ENCODE results near the gene SEC14L5.
"Not testable (repeated sequence)": the region's sequence is repeated elsewhere in the genome, so short reads cannot be mapped to it uniquely, and the experiment has no call there.

Gene SEC14L5

DNA sequence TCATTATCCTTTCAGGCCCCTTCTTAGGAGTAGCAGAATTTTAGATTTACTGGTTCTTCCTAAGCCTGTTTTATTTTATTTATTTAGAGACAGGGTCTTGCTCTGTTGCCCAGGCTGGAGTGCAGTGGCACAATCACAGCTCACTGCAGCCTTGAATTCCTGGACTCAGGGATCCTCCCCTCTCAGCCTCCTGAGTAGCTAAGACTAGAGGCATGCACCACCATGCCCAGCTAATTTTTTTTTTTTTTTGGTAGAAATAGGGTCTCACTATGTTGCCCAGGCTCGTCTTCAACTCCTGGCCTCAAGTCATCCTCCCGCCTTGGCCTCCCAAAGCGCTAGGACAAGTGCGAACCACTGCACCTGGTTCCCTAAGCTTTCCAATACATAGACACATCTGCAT lies 28.5 kb upstream of the SEC14L5 start:
- not testable (repeated sequence) for DNase-seq (ENCODE audit: low read depth in 3 of 3, low spot score in 1 of 3)

DNA sequence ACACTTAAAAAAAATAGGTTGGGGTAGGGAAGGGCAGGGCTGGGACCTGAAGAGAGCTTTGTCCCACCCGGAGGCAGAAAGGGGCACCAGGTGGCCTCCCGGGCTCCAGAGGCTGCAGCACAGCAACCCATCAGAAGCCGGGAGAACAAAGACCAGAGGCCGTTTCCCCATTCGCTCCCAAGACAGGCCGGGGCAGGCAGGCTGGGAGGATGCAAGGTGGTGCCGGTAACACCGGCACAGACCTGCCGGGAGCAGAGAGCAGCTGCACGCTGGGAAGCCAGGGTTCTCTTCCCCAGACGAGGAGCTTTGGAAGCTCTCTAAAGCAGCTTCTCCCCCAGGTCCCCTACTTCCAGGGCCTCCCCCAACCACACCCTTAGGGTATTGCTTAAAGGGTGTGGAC lies 26.7 kb upstream of the SEC14L5 start:
- DNase-seq (ENCODE audit: low read depth in 3 of 3, low spot score in 1 of 3), result no peak

DNA sequence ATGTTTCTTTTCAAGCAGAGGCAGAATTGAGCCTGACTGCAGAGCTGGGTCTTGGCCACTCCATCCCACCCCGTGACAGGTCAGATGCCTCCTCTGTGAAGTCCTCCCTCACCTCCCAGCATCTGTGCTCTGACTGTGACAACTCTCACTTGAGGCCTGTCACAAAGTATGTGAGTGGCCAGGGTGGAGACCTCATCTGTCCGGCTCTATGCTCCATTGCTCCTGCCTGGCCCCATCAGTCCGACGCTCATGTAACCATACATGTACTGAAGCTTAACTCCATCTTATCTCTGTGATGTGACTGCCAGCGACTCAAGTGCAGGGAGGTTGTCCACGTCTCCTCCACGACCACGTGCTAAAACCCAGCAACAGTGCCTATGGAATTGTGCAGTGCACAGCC lies 24.7 kb upstream of the SEC14L5 start:
- DNase-seq (ENCODE audit: low read depth in 3 of 3, low spot score in 1 of 3), result no peak

DNA sequence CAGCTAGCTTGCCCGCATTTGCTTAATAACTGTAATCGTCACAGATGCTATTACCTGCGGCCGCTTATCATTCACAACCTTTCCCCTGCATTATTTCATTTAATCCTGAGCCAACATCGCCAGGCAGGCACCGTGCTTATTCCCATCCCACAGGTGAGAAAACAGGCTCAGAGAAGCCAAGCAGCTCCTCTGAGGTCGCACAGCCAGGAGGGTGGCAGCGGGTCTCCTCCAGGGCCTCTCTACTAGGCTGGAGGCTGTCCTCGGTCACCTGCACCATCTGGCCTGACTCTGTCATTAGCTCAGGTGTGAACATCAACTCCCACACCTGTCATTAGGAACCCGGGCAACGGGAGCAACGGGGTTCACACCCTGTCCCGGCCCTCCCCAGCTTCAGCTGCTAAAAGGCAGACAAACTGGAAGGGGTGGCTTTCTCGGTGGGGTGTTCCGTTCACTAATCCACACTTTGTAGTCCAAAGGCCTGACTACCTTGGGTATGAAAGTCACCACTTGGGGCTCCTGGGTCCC lies 24.2 kb upstream of the SEC14L5 start:
- DNase-seq (ENCODE audit: low read depth in 3 of 3, low spot score in 1 of 3), result no peak

DNA sequence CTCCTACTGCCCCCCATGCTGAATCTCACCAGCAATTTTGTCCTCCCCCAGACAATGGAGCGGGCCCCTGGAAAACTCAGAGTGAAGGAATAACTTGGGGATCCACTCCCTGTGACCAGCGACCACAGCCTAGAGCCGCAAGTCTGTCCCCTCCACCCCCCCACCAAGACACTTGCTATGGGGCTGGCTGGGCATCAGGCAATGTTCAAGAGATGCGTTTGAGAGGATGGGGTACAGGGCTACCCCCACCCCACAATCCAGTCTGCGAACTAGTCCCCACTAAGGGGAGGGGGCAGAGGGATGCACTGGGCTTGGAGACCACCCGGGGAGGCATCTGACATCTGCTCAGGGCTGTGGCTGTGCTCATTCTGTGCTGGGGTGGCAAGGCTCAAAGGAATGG lies 23.5 kb upstream of the SEC14L5 start:
- no peak for DNase-seq (ENCODE audit: low read depth in 3 of 3, low spot score in 1 of 3)

DNA sequence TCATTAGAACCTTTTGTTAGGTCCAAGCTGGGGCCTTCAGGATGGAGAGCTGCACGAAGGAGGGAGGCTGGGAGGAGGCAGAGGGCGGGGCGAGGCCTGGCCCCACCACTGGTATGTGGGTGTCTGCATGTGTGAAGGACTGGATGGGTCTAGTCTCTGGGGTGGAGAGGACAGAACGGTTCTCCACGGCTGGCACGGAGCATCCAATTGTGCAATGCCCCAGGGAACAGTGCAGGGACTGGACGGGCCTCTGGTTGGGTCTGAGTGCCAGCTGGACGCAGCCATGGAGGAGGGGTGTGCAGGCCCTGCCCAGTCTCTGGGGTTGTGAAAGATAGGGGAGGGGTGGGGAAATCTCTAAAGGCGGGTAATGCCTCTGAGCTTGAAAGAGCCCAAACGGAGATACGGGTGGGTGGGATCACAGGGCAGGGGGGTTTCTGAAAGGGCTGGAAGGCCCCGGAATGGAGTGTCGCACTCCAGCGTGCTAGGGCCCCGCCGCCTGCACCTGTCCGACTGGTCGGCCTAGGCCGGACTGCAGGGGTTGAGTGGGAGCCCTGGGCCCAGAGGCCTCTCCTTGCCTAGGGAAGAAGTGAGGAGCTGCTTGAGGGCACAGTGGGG lies 22.8 kb upstream of the SEC14L5 start:
- no peak for DNase-seq (ENCODE audit: low read depth in 3 of 3, low spot score in 1 of 3)

DNA sequence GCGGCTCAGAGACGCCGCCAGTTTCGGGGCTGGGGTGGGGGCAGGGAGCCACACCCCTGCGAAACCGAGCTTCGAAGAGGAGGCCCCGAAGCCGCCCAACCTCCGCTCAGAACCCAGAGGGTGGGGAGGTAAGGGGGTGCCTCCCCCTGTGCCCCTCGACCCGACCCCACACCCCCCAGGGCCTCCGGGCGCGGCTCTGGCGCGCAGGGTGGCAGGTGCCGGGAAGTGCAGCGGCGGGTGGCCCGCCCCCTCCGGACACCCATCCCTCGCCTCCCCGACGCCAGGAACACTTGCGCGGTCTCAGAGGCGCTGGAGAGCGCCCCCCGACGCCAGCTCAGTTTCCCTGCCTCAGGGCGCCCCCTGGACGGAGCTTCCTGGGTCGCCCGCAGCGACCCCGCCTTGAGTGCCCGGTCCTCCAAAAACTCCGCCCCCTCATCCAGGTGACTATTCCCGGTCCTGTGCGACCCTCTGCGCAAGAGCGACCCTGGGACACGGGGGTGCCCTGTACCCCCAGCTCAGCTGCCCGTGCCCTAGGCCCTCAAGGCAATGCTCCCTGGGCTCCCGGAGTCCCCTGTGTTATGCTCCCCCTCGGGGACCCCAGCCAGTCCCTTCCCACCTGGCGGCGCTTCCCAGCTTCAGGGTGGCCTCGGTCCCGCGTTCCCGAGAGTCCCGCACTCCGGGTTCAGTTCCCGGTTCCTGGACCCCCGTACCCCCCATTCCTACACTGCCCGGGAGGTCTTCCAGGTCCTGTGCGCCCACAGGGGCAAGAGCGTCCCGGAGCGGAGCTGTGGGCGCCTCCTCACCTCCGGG lies 21.7 kb upstream of the SEC14L5 start:
- no peak for DNase-seq (ENCODE audit: low read depth in 3 of 3, low spot score in 1 of 3)

DNA sequence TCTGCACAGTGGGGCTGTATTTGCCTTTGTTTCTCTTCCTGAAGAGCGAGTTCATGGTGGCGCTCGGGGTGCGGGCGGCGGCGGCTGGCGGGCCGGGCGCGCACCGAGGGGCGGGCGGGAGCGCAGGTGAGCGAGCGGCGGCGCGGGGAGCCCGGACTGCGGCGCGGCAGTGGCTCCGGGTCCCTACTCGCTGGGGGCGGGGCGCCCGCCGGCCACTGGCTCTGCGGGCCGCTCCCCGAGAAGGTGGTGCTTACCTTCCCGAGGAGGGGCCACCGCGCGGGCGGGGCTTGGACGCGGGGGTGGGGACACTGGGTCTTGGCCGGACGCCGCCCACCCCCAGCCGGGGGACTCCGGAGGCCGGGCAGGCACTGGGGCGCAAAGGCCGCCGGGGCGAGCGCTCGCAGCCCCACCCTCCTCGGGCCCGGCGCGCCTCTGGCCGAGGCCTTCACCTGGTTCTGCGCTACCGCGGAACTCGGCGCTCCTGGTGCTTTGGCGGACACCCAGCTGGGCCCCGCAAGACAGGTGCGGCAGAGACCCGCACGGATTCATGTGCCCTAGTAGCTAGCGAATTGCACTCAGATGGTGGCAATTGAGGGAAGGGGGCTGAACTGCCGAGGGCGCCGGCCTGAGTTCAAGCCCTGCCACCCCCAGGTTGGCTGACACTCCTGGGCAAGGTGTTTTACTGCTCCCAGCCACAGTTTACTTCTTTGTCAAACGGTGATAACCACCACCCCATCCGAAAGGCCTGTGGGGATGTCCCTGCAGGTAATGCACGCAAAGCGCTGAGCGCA lies 20.9 kb upstream of the SEC14L5 start, which contains the start of gene PPL:
PPL (minus strand) TSS at position 158 of the 791 bp plus-strand sequence; CDS start at position 55, 103 bp downstream.
- DNase-seq (ENCODE audit: low read depth in 3 of 3, low spot score in 1 of 3), result no peak

DNA sequence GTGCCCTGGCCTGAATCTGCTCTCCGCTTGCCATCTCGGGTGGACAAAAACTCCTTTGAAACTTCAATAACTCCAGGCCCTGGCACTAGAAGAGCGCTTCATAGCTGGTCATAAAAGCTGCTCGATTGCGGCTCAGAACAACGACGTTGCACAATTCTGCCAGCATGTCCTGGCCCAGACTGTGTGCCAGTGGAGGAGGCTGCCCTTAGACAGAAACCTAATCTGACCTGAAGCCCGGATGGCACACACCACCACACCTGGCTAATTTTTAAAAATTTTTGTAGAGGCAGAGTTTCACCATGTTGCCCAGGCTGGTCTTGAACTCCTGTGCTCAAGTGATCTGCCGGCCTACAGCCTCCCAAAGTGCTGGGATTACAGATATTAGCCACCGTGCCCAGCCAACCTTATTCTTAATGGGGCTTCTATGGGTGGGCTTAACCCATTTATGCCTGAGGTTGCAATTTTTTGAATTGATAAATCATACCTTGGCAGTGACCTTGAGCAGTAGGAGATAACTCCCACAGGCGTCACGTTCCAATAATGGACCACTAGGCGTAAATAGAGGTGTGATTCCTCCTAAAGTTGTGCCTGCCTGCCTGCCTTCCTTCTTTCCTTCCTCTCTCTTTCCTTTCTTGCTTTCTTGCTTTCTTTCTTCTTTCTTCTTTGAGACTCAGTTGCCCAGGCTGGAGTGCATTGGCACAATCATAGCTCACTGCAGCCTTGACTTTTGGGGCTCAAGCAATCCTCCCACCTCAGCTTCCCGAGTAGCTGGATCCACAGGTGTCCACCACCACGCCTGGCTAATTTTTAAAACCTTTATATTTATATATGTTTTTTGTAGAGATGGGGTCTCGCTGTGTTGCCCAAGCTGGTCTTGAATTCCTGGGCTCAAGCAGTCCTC lies 20.1 kb upstream of the SEC14L5 start:
- no peak for DNase-seq (ENCODE audit: low read depth in 3 of 3, low spot score in 1 of 3)

DNA sequence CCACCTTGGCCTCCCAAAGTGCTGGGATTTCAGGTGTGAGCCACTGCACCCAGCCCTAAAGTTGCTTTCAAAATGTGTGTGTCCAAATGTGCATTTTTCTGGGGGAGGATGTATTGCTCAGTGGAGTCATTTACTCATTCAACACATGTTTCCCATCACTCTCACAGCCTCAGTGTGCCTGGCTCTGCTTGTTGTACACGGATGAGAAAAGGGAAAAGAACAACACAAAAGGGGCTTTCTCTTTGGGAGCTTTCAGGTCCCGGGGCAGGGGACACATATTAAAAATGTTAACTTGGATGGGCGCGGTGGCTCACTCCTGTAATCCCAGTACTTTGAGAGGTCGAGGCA lies 19.5 kb upstream of the SEC14L5 start:
- no peak for DNase-seq (ENCODE audit: low read depth in 3 of 3, low spot score in 1 of 3)

DNA sequence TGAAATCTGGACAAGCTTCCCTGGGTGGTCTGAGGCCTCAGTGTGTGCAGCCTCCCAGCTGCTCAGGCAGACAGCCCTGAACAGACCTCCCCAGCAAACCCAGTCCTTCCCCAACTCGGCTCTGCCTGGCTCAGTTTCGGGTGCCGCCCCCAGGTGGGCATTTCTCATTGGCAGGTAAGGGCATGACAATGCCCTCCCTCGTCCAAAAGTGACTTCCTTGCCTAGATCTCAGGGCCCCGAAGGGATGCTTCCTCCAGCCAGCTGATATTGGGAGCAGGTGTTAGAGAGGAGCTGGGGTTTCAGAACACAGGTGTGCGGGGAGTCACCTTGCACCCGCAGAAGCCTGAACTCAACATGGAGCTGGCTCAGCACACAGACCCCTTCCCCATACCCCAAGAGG lies 17.4 kb upstream of the SEC14L5 start:
- no peak for DNase-seq (ENCODE audit: low read depth in 3 of 3, low spot score in 1 of 3)

DNA sequence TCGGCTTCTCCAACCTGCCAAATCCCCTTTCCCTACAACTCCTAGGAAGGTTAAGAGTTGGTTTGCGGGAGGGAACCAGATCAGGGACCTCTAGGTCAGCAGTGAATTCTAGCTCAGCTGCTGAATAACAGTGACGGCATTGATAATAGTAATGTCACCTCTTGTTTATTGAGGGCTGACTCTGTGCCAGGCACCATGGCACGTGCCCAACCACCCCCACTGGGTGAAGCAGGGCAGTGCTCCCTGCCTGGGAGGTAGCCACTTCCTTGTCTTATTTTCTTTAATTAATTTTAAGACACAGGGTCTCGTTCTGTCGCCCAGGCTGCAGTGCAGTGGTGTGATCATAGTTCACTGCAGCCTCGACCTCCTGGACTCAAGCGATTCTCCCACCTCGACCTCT lies 15.6 kb upstream of the SEC14L5 start:
- DNase-seq (ENCODE audit: low read depth in 3 of 3, low spot score in 1 of 3), result no peak

DNA sequence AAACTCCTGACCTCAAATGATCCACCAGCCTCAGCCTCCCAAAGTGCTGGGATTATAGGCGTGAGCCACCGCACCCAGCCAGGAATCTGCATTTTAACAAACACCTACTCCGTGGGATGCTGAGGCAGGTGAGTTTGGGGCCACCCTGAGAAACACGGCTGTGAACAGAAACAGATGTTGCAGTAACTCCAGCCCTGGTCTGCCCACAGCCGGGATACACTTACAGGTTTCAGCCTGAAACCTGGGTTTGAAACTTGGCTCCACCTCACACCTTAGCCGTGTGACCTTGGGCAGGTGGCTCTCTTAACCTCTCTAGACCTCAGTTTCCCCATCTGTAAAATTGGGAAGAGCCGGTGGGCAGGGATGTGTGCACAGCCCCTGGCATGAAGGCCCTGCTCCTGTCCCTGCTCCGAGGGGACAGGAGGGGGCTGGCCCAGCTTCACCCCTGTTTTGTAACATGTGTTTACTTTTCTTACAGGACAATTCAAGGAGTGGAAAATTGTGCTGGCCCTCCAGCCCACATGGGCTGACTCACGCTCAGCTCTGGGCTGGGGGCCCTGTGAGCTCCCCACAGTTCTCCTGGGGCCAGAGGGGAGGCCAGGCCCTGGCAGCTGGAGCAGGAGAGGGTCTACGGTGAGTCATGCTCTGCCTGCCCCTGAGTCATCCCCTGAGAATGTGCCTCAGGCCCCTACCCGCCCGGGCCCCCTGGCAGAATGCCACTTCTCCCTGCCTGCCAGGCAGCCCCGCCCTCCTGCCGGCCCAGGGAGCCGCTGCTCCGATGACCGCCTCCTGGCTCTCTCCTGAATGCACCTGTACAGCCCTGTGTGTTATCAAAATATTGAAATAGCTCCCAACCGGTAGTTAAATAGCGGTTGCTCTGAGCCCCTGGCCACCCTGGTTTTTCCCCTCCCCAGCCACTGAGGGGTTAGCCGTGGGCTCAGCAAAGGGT lies 13.5 kb upstream of the SEC14L5 start:
- DNase-seq (ENCODE audit: low read depth in 3 of 3, low spot score in 1 of 3), result no peak

DNA sequence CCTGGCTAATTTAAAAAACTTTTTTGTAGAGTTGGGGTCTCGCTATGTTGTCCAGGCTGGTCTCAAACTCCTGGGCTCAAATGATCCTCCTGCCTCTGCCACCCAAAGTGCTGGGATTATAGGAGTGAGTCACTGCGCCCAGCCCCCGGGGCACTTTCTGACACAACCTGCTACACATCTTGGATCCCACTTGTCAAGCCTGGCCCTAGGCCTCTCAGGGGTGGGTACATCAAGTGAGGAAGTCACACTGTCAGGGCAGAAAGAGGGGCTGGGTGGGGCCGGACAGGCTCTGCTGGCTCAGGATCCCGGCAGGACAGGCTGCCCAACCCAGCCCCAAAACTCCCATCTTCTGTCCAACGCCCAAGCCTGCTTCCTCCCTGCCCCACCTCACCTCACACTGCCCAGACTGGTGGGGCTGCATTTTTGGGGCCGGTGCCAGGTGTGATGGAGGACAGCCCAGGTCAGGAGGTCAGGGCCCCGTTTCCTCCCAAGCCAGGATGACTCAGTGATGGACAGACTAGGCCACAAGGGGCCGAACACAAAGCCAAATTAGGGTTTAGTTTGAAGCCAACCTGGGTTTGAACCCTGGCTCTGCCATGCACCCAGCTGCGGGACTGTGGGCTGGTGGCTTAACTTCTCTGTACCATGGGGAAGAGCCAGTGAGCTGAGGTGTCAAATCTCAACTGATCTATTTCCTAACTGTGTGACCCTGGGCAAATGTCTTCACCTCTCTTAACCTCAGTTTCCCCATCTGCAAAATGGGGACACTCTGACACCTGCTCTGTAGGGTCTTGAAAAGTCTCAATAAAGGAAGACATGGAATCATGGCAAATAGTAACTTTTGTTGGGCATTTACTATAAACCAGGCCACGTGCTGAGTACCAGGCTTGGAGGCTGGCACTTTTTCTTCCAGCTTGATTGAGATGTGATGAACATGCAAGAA lies 12.3 kb upstream of the SEC14L5 start:
- no peak for DNase-seq (ENCODE audit: low read depth in 3 of 3, low spot score in 1 of 3)

DNA sequence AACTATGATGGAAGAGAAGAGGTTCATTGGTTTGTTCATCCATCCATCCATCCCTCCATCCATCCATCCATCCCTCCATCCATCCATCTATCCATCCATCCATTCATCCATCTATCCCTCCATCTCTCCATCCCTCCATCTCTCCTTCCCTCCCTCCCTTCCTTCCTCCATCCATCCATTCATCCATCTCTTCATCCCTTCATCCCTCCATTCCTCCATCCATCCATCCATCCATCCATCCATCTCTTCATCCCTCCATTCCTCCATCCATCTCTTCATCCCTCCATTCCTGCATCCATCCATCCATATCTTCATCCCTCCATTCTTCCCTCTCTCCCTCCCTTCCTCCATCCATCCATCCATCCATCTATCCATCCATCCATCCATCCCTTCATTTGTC lies 11.2 kb upstream of the SEC14L5 start:
- DNase-seq (ENCODE audit: low read depth in 3 of 3, low spot score in 1 of 3), result no peak

DNA sequence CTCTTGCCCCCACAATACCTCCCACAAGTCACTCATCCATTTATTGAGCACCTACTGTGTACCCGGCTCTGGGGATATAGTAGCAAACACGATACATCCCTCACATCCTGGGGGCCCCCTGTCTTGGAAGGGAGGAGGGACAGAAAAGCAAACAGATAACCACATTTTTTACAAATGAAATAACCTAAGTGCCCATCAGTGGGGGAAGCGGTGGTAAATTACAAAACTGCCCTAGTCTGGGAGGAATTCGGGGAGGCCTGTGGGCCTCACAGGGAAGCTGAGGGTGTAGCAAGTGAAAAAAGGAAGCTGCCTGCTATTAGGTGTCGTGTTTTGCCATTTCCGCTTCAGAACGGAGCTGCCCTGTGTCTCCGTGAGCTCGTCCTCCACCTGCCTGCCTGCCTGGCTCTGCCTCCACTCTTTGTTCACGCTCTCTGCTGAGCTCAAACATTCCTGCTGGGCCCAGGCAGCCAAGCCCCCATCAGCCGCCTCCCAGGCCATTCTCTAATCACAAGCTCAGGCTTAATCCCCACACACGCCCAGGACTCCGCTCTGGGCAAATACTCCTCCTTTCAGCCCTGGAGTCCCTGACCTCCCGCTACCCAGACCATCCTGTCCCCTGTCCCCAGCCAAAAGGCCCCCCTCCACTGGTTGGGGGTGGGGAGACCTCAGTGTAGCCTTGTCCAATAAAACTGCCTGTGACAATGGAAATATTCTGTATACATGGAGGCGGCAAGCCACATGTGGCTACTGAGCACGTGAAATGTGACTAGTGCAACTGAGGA lies 10.2 kb upstream of the SEC14L5 start:
- DNase-seq (ENCODE audit: low read depth in 3 of 3, low spot score in 1 of 3), result no peak

DNA sequence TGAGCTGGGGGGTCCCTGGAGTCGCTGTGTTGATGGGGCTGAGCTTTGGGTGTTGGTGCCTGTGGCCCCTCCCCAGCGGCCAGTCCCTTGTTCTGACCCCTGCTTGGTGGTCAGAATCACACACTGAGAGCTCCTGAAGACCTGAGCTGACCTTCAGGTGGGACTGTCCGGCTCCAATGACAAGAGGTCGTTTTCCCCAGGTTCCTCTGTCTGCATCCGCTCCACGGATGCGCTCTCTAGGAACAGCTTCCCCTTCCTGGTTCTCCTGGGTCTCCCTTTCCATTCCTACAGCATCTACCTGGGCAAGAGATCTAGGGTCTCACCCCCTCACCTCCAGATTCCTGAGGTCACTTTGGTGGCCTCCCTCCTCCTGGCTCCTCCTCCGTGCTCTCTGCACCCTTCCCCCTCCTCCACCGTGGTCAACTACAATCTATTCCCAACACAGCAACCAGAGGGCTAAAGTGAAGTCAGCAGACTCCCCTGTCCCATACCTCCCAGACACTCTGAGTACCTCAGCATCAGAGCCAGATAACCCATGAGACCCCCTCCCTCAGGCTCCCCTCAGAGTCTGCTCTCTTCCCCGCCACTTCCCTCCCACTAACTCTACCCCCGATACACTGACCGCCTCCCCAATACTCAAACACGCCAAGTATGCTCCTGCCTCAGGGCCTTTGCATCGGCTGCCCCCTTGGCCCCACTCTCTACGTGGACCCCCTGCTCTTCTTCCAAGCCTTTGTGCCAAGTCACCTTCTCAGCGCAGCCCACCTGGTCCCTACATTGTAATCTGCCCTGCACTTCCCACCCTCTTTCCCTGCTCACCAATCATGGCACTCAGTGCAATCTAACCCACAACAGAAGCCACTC lies 9.0 kb upstream of the SEC14L5 start:
- no peak for DNase-seq (ENCODE audit: low read depth in 3 of 3, low spot score in 1 of 3)

All from stimulated activated CD4-positive, alpha-beta T cell treated with anti-CD3 and anti-CD28 coated beads, TNF-alpha, amount 100 ng/mL, for 1 hour (primary cell).